HFFc6 (cell line): Measurements from ENCODE around the gene BMP8A. TPM values are rescaled to one million over a fixed set of nuclear protein-coding genes. Genes with fewer than 3 reads are reported as not detected.
"Not testable (repeated sequence)": the region's sequence is repeated elsewhere in the genome, so short reads cannot be mapped to it uniquely, and the experiment has no call there.

ENCODE experiments used
- DNase-seq: peaks from one replicate; pipeline ENCODE4 v3.0.0-alpha.2; 2018
- H3K27ac Mint-ChIP-seq: 2 replicates; pipeline ENCODE4 v1.8.0; 2020; ENCODE audit warnings: mild to moderate bottlenecking, mixed read lengths
- H3K27me3 Mint-ChIP-seq: 2 replicates; pipeline ENCODE4 v1.8.0; 2021; ENCODE audit warnings: mild to moderate bottlenecking, moderate library complexity, mixed read lengths; ENCODE audit not compliant: insufficient read depth
- H3K36me3 Mint-ChIP-seq: 2 replicates; pipeline ENCODE4 v1.8.0; 2021; ENCODE audit warnings: low read depth, mixed read lengths
- H3K4me1 Mint-ChIP-seq: 2 replicates; pipeline ENCODE4 v1.8.0; 2020; ENCODE audit warnings: low read depth, mixed read lengths
- H3K4me3 Mint-ChIP-seq: 2 replicates; pipeline ENCODE4 v1.8.0; 2020; ENCODE audit warnings: mild to moderate bottlenecking, moderate library complexity, mixed read lengths
- H3K9me3 Mint-ChIP-seq: 2 replicates; pipeline ENCODE4 v1.8.0; 2020; ENCODE audit warnings: mild to moderate bottlenecking, mixed read lengths
- CTCF ChIP-seq: fragments of 200-600 bp; sonication (generic); IDR thresholded peaks from 2 replicates; pipeline ENCODE4 v1.5.0; 2021; ENCODE audit warnings: antibody characterized with exemption, mild to moderate bottlenecking
- total RNA-seq, 6 experiments: library from RNA; stranded (reverse); fragmentation: NEBNext Ultra II Directional; extraction: Animal tissue kit (Norgen Biotek cat#: 25700); gene quantifications; 2 replicates in 1 of 6; 3 replicates in 5 of 6; pipeline ENCODE4 v1.2.3, GENCODE V29; 2021

BMP8A gene
- total RNA-seq, 6 experiments from 2014 or later: not detected

- no peaks in the 10 kb centered on the region for H3K9me3 Mint-ChIP-seq
- no peak overlapping the region for H3K4me3 Mint-ChIP-seq
- H3K27me3 Mint-ChIP-seq: no peaks in the 10 kb centered on the region; the same call in 1 of the 2 replicates
- H3K4me1 Mint-ChIP-seq: peaks cover 14% of the 10 kb centered on the region
- TF ChIP-seq CTCF: no peak
- H3K27ac Mint-ChIP-seq: no peak overlapping the region
- DNase-seq: no peak
- no peaks in the 10 kb centered on the region for H3K36me3 Mint-ChIP-seq
These were observed 16.8 kb downstream of the BMP8A start for GRCh38 chr1:39508266-39508665.

DNA sequence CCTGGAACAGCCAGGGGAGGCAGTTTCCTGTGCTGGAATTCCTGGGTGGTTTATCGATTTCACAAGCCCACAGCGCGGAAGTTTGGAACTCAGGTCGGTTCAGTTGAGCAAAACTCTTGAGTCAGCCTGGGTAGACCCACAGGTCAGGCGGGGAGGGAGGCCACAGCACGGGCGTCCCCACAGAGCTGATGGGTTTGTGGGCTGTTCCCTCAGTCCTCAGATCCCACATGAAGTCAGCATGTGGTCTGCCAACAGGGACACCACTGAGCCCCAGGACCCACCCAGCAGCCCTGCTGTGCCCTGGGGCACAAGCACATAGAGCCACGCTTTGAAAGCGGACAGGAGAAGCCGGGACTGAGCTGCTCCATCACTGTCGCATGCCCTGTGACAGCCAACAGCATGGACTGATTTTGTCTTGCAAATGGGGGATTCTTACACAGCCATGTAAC lies 17.4 kb downstream of the BMP8A start:
- Mint-ChIP-seq H3K27me3 (no peaks in the 10 kb centered on the region; the same call in 1 of the 2 replicates), H3K4me3 (no peak overlapping the region), H3K9me3 (no peaks in the 10 kb centered on the region), H3K4me1 (peaks cover 14% of the 10 kb centered on the region), H3K27ac (no peak overlapping the region), H3K36me3 (no peaks in the 10 kb centered on the region)
- TF ChIP-seq CTCF: no peak
- no peak for DNase-seq

- Mint-ChIP-seq H3K36me3 (no peaks in the 10 kb centered on the region), H3K9me3 (no peaks in the 10 kb centered on the region), H3K27me3 (no peaks in the 10 kb centered on the region; the same call in 1 of the 2 replicates), H3K4me3 (no peak overlapping the region), H3K4me1 (peaks cover 14% of the 10 kb centered on the region), H3K27ac (no peak overlapping the region)
- no peak for TF ChIP-seq CTCF
- DNase-seq: no peak
These were observed 18.0 kb downstream of the BMP8A start for GRCh38 chr1:39509360-39510009.

GRCh38 chr1:39510570-39511186 lies 19.2 kb downstream of the BMP8A start:
- H3K27me3 Mint-ChIP-seq, DNase-seq, H3K27ac Mint-ChIP-seq, H3K9me3 Mint-ChIP-seq, H3K36me3 Mint-ChIP-seq, H3K4me3 Mint-ChIP-seq: not testable (repeated sequence)
- H3K4me1 Mint-ChIP-seq: peaks cover 14% of the 10 kb centered on the region

GRCh38 chr1:39511477-39511876 lies 20.0 kb downstream of the BMP8A start:
- H3K4me1 Mint-ChIP-seq: peaks cover 14% of the 10 kb centered on the region
- not testable (repeated sequence) for H3K9me3 Mint-ChIP-seq, H3K4me3 Mint-ChIP-seq, H3K36me3 Mint-ChIP-seq, H3K27ac Mint-ChIP-seq, DNase-seq, H3K27me3 Mint-ChIP-seq

- not testable (repeated sequence) for H3K27ac Mint-ChIP-seq, H3K4me3 Mint-ChIP-seq, DNase-seq, H3K27me3 Mint-ChIP-seq, H3K9me3 Mint-ChIP-seq, H3K36me3 Mint-ChIP-seq
- H3K4me1 Mint-ChIP-seq: peaks cover 14% of the 10 kb centered on the region
These were observed 20.9 kb downstream of the BMP8A start for GRCh38 chr1:39512234-39512847.

GRCh38 chr1:39514710-39515124 lies 23.3 kb downstream of the BMP8A start:
- H3K9me3 Mint-ChIP-seq, DNase-seq, H3K4me3 Mint-ChIP-seq, H3K4me1 Mint-ChIP-seq, H3K27me3 Mint-ChIP-seq, H3K36me3 Mint-ChIP-seq, H3K27ac Mint-ChIP-seq: not testable (repeated sequence)

- Mint-ChIP-seq H3K27ac (peak overlapping the region; percentile 78), H3K4me3 (peak overlapping the region; percentile 88)
- not testable (repeated sequence) for H3K36me3 Mint-ChIP-seq, H3K27me3 Mint-ChIP-seq, DNase-seq, H3K9me3 Mint-ChIP-seq, H3K4me1 Mint-ChIP-seq
These were observed 24.0 kb downstream of the BMP8A start for GRCh38 chr1:39515131-39516086.

DNA sequence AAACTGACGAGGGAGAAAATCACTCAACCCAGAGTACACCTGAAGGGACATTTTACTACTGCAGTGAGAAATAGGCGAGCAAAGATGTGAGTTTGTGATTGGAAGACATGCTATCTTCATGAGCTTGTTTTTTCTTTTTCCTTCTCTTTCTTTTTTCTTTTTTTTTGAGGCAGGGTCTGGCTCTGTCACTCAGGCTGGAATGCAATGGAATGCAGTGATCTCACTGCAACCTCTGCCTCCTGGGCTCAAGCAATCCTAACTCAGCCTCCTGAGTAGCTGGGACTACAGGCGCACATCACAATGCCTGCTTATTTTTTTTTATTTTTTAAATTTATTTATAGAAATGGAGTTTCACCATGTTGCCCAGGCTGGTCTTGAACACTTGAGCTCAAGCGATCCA lies 25.4 kb downstream of the BMP8A start:
- H3K27me3 Mint-ChIP-seq, H3K27ac Mint-ChIP-seq, H3K36me3 Mint-ChIP-seq, H3K4me3 Mint-ChIP-seq, H3K4me1 Mint-ChIP-seq, H3K9me3 Mint-ChIP-seq, DNase-seq: not testable (repeated sequence)

- DNase-seq, H3K4me1 Mint-ChIP-seq, H3K27me3 Mint-ChIP-seq, H3K27ac Mint-ChIP-seq, H3K36me3 Mint-ChIP-seq, H3K4me3 Mint-ChIP-seq, H3K9me3 Mint-ChIP-seq: not testable (repeated sequence)
These were observed 26.5 kb downstream of the BMP8A start for GRCh38 chr1:39517936-39518335.
